ENCODE data around the gene ASCL1.

Gene ASCL1

GRCh38 chr12:102962532-102962931, 5.1 kb downstream of the ASCL1 start:
- TF ChIP-seq, protein P1, sequence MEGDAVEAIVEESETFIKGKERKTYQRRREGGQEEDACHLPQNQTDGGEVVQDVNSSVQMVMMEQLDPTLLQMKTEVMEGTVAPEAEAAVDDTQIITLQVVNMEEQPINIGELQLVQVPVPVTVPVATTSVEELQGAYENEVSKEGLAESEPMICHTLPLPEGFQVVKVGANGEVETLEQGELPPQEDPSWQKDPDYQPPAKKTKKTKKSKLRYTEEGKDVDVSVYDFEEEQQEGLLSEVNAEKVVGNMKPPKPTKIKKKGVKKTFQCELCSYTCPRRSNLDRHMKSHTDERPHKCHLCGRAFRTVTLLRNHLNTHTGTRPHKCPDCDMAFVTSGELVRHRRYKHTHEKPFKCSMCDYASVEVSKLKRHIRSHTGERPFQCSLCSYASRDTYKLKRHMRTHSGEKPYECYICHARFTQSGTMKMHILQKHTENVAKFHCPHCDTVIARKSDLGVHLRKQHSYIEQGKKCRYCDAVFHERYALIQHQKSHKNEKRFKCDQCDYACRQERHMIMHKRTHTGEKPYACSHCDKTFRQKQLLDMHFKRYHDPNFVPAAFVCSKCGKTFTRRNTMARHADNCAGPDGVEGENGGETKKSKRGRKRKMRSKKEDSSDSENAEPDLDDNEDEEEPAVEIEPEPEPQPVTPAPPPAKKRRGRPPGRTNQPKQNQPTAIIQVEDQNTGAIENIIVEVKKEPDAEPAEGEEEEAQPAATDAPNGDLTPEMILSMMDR (conservative IDR thresholded peaks at IDR 0.05; ENCODE audit: low read depth, low read length) = no peak
- no peak for DNase-seq (ENCODE audit: low read depth)
- no peak overlapping the region for H3K4me3 ChIP-seq (ENCODE audit: low read depth, low read length)

DNA sequence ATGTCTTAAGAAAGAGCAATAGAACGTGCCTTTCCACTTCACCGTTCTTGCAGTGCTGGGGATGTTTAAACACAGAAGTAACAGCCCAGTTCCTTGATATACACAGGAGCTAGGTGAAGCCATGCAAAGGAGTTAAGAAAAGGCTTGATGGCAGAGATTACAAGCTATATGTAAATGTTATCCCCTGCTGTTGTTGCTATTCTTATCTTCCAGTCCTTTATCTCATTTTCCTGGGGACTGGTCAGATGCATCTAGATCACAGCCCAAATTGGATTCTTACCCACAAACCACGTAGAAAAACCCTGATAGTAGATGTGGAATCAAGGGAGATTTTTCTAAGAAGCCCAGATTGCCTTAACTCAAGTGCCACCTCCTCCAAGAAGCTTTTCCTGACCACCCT, 5.5 kb downstream of the ASCL1 start:
- TF ChIP-seq, protein P1 (conservative IDR thresholded peaks at IDR 0.05; ENCODE audit: low read depth, low read length) = no peak
- no peak for DNase-seq (ENCODE audit: low read depth)
- H3K4me3 ChIP-seq (ENCODE audit: low read depth, low read length) = no peak overlapping the region

DNA sequence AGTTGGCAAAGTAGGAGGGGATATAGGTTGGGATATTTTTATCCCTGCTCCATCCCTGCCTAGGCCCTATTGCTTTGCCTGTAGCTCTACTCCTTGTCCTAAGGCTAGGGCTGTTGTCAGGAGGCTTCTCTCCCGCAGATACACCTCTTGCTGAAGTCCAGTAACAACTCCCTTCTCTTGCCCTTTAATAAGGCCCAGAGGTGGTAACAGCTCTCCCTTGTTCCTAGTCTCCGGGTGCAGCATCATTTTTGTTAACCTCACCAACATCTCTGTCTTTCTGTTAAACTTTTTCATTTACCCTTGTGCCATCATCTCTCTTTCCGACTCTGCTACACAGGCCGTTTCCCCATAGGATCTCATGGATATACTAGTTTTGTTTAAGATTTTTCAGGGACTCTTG, 6.3 kb downstream of the ASCL1 start:
- TF ChIP-seq, protein P1 (conservative IDR thresholded peaks at IDR 0.05; ENCODE audit: low read depth, low read length) = no peak
- H3K4me3 ChIP-seq (ENCODE audit: low read depth, low read length) = no peak overlapping the region
- DNase-seq (ENCODE audit: low read depth) = no peak

DNA sequence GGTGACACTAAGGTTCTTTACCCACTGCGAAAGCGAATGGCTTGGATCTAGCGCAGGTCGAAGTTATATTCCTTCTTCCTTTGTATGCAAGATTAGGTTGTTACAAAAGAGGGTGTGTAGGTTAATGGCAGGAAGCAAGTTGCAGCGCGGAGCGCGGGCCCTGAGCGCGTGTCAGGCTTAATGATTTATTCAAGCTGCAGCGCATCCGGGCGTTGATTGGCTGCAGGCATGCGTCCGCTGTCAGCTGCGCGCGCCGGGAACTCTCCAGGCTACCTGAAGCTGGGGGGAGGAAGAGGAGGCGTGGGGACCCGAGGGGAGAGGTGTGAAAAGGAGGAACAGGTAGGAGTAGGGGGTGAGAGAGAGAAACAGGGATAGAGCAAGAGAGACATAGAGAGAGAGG, 7.4 kb downstream of the ASCL1 start:
- no peak for DNase-seq (ENCODE audit: low read depth)
- no peak overlapping the region for H3K4me3 ChIP-seq (ENCODE audit: low read depth, low read length)
- TF ChIP-seq, protein P1 (conservative IDR thresholded peaks at IDR 0.05; ENCODE audit: low read depth, low read length) = no peak

- TF ChIP-seq, protein P1 (conservative IDR thresholded peaks at IDR 0.05; ENCODE audit: low read depth, low read length) = no peak
- no peak for DNase-seq (ENCODE audit: low read depth)
- H3K4me3 ChIP-seq (ENCODE audit: low read depth, low read length) = no peak overlapping the region
Observed at GRCh38 chr12:102965281-102966155, 8.0 kb downstream of the ASCL1 start.

DNA sequence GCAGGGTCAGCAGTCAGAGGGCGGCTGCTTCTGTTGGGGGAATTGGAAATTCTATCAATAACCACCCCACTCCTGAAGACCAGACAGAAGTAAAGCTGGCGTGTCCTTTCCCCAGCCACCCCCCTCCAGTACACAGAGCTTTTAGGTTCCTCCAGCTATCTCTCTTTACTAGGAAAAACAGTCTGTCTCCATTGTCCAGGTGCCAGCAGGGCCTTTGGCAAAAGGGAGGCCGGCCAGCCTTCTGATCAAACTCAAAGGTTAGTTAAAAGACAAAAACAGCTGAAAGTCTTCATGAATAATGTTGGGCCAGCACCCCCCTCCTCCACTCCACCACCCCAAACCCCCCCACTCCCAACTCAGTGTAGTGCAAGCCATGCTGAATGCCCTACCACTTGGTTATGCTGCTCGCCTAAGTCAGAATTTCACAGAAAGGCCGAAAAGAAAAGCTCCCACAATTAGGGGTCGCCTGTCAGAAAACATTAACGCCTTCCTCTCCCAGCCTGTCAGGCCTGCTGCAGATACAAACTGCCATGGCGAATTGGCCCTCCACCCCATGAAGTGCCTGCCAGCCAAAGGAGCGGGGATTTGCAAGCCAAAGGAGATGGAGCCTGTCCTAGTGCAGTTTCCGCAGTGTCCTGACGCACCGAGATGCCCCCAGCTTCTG, 8.9 kb downstream of the ASCL1 start:
- no peak for DNase-seq (ENCODE audit: low read depth)
- TF ChIP-seq, protein P1 (conservative IDR thresholded peaks at IDR 0.05; ENCODE audit: low read depth, low read length) = no peak
- H3K4me3 ChIP-seq (ENCODE audit: low read depth, low read length) = no peak overlapping the region

All from choroid plexus epithelial cell (primary cell).